Activated T-cell treated with anti-CD3 and anti-CD28 coated beads for 1 hour (primary cell): Measurements from ENCODE around the gene FAM170B.

Source experiments
- DNase-seq: peaks from one replicate; pipeline ENCODE4 v3.0.0-alpha.2; 2020; ENCODE audit warnings: low read depth

Gene FAM170B

DNA sequence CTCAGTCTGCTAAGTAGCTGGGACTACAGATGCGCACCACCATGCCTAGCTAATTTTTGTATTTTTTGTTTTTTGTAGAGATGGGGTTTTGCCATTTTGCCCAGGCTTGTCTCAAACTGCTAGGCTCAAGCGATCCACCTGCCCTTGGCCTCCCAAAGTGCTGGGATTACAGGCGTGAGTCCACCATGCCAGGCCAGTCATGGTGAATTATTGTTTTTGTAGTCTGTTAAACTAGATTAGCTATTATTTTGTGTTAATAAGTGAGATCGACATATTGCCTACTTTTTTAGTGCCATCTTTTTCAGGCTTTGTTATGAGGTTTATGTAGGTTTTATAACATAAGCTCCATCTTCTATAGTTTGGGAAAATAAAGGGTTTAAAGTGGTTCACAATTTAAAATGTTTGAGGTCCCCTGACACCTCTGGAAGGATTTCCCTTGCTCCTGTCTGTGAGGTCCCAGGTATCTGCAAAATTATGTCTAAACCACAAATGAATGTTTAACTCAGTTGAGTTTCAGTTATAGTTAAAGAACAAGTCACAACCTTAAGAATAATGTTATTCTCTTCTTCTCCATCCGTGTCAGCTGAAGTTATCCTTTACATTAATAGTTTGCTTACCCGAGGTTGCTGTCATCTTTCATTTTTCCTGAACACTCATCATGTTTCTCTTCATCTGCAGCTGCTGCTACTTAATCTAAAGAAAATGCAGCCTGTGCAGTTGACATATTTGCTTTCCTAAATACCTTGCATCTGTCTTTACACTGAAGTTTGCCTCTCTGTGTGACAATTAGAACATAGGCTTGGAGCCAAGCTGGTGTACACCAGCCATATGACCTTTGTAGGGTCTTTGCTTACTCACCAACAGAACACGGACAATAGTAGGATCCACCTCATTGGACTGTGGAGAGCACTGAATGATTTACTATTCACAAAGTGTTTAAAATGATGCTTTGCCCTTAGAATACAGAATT, 9.6 kb downstream of the FAM170B start:
- DNase-seq: no peak

DNA sequence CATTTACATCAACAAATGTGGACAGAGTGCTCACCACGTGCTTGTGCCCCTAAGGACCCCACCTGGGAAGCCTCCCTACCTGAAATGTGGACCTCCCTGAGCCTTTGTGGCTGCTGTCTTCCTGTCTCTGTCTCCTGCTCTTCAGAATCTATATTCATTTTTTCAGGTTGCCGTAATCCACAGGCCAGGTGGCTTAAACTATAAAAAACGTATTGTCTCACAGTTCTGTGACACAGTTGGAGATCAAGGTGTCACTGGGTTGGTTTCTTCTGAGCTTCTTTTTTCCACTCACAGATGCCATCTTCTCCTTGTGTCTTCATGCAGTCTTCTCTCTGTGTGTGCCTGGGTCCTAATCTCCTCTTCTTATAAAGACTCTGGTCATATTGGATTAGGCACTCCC, 12.9 kb downstream of the FAM170B start:
- DNase-seq: no peak

GRCh38 chr10:49119746-49120145, 14.1 kb downstream of the FAM170B start:
- no peak for DNase-seq

DNA sequence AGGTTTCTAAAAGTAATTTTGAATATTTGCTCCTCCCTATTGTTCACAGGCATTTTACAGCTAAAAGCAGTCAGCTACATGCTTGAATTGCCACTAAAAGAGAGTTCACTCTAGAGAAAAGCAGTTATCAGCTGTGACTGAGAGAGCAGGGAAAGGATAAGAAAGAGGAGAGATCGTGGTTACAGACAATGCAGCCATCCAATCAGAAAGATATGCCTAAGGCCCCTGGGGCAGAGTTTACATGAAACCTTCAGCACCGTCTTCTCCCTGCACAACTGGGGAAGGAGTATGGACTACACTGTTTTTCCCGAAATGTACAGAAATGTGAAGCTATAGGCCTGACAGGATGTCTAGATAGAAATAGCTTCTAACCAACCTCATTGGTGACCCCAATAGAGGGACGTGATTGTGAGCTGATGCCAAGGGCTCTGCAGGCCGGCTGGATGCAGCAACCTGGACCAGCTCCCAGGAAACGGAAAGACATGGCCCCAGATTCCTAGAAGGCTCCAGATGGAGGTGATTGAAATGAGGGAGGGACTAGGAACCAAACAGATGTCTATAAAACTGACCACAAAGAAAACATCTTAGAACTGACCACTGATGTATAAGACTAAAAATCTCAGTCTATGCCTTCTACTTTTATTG, 15.3 kb downstream of the FAM170B start:
- DNase-seq: no peak

DNA sequence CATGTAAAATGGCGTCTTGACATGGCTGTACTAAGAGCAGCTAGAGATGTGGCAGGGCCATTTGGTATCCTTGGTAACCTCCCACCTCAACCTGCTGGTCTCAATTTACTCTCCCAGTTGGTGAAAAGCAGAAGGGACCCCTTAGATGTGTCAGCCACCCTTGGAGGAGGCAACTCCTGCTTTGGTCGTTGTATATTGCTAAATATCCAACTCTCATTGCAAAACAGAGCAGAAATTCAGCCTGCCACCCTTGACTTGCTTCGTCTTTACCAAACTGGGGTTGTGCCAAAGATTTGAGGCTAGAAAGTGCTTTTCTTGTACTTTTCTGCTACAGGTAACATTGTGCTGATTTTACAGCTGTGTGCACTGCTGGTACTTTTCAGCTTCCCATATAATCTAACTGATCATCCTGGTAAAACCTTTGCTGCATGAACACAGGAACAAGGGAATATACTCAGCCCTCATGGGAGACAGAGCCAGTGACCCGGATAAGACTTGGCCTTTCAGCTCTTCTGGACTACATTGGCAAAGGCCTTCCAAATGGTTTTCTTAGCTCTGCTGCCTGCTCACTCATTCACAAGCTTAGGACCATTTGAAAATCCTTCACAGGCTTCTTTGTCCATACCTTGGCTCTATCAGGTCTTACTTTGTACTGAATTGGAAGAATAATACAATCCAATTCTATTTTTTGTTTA, 16.3 kb downstream of the FAM170B start:
- no peak for DNase-seq

- DNase-seq: no peak
Measured at GRCh38 chr10:49116509-49117375, 17.1 kb downstream of the FAM170B start.

DNA sequence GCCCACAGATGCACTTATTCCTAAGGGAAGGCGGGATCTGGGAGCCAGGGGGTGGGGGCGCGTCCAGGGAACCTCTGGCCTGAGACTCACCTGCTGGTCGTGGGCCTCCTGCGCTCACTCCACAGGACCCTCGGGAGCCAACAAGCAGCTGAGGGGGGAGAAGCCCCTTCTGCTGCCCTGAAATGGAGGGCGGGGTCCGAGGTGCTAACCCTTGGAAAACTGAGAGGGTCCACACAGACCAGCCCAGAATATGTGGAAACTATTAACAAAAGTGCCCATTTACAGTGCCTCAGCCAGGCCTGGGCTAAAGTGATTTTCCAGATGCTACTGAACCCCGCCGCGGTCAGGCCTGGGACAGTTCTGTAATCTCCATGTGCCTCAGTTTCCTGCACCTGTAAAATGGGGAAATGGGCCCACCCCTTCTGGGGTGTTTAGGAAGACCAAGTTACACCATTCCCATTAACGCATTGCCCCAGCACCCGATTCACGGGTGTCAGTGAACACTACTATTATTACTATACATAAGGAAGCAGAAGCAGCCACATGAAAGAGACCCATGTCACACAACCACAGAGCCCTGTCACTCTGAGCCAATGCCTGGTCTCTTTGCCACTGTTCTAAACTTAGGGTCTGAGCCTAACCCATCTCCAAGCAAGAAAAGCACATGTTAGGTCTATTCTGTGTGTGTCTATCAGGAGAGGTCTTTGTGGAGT, 17.9 kb downstream of the FAM170B start:
- no peak for DNase-seq

- no peak for DNase-seq
Measured at GRCh38 chr10:49115015-49115795, 18.6 kb downstream of the FAM170B start, which contains the start of gene VSTM4. Gene VSTM4 (minus strand): TSS chr10:49115522. CDS start chr10:49115485, 37 bp downstream.

GRCh38 chr10:49114718-49115014, 19.2 kb downstream of the FAM170B start:
- no peak for DNase-seq

DNA sequence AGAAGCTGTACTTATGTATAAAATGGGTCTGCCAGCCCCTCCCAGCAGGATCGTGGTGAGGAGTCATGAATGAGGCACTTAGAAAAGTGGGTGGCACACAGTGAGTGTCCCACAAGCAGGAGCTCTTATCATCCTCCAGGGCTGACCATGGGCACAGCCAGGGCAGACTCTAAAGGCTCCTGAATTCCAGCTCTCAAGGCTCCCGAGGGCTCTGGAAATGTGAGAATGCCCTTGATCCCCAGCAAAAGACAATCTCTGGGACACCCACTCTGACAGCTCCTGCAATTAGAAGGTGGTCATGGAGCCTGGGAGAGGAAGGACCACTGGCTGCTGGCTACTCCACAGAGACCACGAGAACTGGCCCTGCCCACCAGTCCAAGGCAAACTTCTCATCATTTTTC, 20.1 kb downstream of the FAM170B start:
- no peak for DNase-seq

- DNase-seq: no peak
Measured at GRCh38 chr10:49112851-49113250, 21.0 kb downstream of the FAM170B start.

DNA sequence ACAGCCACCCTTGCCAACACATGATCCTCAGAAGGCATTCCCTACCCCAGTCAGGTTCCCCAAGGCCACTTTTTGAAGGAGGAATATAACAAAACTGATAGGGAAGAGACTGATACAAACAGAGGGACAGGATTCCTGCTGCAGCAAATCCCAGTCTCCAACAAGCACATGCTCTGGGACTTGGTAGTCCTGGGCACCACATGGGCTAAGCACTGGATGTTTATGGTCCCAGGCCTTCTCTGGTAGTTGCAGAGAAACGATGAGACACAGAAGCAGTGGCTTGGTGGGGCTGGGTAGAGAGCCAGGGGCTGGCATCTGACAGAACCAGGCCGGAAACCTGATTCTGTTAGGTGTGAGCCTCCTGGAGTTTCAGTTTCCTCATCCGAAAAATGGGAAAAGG, 21.7 kb downstream of the FAM170B start:
- DNase-seq: no peak

- no peak for DNase-seq
Measured at GRCh38 chr10:49111320-49111698, 22.5 kb downstream of the FAM170B start.

DNA sequence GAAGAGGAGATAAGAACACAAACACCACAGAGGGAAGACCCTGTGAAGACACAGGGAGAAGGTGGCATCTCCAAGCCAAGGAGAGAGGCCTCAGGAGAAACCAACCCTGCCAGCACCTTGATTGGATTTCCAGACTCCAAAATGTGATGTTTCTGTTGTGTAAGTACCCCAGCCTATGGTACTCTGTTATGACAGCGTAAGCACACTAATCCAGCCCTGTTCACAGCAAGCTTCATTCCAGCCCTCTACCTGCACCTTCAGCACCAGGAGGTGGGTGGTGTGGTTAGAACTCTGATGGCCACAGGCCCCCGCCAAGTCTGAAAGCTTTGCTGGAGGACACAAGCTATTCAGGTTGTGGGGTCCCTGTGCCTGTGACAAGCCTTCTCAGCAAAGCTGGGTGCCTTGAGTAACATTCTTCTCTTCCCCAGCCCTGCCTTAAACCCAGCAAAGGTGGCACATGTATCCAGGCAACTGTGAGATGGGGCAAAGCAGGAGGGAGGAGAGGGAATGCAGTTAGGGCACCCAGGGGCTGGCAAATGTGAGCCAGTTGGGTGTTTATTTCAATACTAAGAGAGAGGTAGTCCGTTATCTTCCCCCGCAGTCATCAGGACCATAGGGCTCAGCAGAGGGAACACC, 23.0 kb downstream of the FAM170B start:
- no peak for DNase-seq

- no peak for DNase-seq
Measured at GRCh38 chr10:49109669-49110340, 24.0 kb downstream of the FAM170B start.

DNA sequence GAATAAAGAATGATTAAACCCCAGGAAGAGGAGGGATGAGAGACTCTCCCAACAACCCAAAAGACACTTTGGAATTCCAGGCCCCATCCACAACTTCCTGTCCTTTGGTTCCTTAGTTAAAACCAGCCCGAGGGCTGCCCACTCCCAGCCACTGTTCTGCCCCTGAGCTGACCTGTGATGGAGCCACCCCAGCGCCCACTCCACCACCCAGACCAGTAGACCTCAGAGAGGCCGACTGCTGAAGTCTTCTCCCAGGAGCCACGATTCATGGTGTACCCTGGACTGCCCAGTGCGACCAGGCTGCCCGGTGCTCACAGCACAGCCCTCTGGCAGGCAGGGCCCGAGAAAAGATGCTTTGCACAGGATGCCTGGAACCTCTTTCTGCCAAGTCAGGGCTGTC, 25.2 kb downstream of the FAM170B start:
- no peak for DNase-seq

GRCh38 chr10:49107887-49108267, 25.9 kb downstream of the FAM170B start:
- DNase-seq: no peak

GRCh38 chr10:49107111-49107886, 26.5 kb downstream of the FAM170B start:
- DNase-seq: no peak

DNA sequence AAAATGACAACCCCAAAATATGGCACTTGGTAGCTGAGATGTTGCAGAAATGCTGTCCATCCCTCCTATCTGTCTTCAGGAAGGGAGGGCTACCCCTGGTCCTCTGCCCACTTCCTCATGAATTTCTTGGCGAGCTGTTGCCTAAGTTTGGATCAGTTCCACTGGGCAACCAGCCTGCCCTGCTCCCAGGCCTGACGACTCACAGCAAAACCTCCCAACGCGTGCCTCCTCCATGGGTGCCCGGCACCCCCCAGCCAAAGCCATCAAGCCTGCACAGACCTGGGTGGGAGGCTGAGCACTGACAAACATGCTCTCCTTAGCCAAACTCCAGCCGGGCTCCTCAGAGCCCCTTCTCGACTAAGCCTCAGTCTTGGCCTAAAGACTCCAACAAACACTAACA, 27.4 kb downstream of the FAM170B start:
- DNase-seq: no peak
